OCI-LY3 (cell line): ENCODE results near the gene CEP57L1.

Source experiments
- CTCF ChIP-seq: fragments of 200-600, 300-600 bp; sonication (generic); IDR thresholded peaks from 2 replicates; pipeline ENCODE4 v1.5.1; 2014; ENCODE audit warnings: antibody characterized with exemption, low read length, low read depth
- EZH2phosphoT487 ChIP-seq: fragments of 200-600 bp; shearing (Covaris generic); IDR thresholded peaks from 2 replicates; pipeline ENCODE4 v1.6.1; 2018; ENCODE audit warnings: antibody characterized with exemption, mixed run types, low read depth

GRCh38 chr6:109124219-109124618 lies 28.9 kb downstream of the CEP57L1 start:
- no peak for TF ChIP-seq CTCF
- TF ChIP-seq EZH2phosphoT487 = no peak
